ENCODE measurements around the gene NCK2. TPM values are rescaled to one million over a fixed set of nuclear protein-coding genes. Genes with fewer than 3 reads are reported as not detected.

The NCK2 gene
- total and polyA plus RNA-seq, 2 of the 13 experiments (the other 11 are each of a cell fraction or from before 2014, with no cell fraction given): 14.8 to 23.5 TPM

DNA sequence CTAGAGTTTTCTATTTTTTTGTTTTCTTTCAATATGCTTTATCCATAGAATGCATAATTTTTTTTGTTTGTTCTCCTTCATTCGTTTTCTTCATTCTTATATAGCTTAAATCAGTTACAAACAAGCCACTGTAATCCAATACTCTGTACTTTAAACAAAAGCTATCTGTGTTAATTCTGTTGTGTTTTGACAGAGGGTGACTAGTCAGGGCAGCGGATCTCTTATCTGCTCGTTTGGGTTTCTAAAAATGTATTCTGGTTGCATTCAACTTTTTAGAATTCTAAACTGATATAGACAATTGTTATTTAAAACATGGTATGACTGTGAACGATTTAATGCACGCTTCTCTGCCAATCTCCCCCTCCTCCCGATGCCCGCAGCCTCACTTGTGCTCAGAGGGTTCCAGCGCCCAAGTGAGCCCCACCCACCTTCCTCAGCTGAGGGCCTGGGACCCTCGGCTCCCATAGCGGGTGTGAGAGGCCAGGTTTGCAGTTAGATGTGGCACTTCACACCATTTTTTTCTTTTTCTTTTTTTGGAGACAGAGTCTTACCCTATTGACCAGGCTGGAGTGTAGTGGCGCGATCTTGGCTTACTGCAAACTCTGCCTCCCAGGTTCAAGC is 44.1 kb downstream of the NCK2 start:
- Histone ChIP-seq H3K4me1 (ENCODE audit: insufficient read depth, low read length) (no peaks in the 10 kb centered on the region), H2AFZ (ENCODE audit: low read length) (no peak overlapping the region), H3K27me3 (ENCODE audit: control insufficient read depth in 1 of 2, insufficient read depth in 2 of 2, low read length in 2 of 2) (no peaks in the 10 kb centered on the region), H3K36me3 (replicated peaks in 1 of 2; ENCODE audit: control insufficient read depth in 1 of 2, insufficient read depth in 2 of 2, low read length in 2 of 2) (0 out of 5 replicates have a peak, but pooled peaks cover 0 to 2% of the 10 kb centered on the region in 2 experiments), H3K9ac (ENCODE audit: insufficient read depth, low read depth, low read length) (no peak overlapping the region), H3K79me2 (ENCODE audit: insufficient read depth, low read length) (no peaks in the 10 kb centered on the region), H3K27ac (ENCODE audit: extremely low read length, insufficient read depth, low read length) (no peak overlapping the region), H3K4me3 (replicated peaks in 1 of 3; ENCODE audit: insufficient read depth in 1 of 3, low read depth in 2 of 3, low read length in 3 of 3) (no peak overlapping the region), H4K20me1 (ENCODE audit: insufficient read depth, low read length) (no peaks in the 10 kb centered on the region), H3K4me2 (ENCODE audit: low read depth, low read length) (no peak overlapping the region), H3K9me3 (ENCODE audit: low read length) (no peaks in the 10 kb centered on the region)
- intact Hi-C loops (cut with micrococcal nuclease; ENCODE audit: unreplicated experiment) (no loop called here), in situ Hi-C loops (cut with HindIII; ENCODE audit: extremely low pct_ligation_motif_present, low pct_unique_long_range_greater_than_20kb) (no loop called here)
- FAIRE-seq (no peak), DNase-seq (ENCODE audit: low spot score) (no peak), ATAC-seq (no peak)
- TF ChIP-seq DDIT3 (CRISPR knock-in tag; IDR thresholded peaks at IDR 0.05) (no peak), ZNF773 (CRISPR knock-in tag; IDR thresholded peaks at IDR 0.05; ENCODE audit: borderline replicate concordance) (no peak), ATF1 (CRISPR knock-in tag; IDR thresholded peaks at IDR 0.05) (no peak)
- POLR2A ChIA-PET: no interaction called here
- no TSS peak for BruUV-seq (replicated peaks)
- CTCF ChIA-PET (ENCODE audit: low intra/inter-chr PET ratio, low total read pairs): no interaction called here
- WGBS (ENCODE audit: low lambda C conversion rate): 90% methylated on average over 12 of the region's 12 CpGs

DNA sequence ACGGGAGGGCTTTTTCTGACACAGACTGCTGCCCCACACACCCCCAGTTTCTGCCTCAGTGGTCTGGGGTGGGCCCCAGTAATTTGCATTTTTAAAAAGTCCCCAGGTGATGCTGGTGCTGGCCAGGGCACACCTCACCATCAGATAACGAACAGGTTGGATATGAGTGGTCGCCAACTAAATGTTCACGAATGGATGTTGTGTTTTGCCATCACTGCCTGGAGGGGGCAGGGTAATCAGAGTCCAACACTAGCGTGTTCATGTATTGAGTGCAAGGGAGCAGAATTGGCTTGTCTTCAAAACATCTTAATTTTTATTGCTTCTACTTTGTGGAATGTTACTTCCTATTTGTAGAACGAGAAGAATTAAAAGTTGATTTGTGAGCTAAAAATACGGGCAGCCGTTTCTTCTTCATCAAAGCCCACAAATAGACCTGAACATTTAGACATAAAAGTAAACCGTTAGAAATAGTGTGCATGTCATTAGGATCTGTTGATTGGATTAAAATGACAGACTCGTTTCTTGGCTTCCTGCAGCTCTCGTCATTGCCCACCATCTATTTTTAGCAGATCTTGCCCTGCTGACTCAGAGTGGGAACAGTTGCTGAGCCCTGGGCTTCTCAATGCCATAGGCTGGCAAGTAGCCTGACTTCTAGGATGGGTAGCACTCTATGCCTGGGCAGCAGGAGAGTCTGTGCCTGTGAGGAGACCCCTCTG is 45.2 kb downstream of the NCK2 start:
- Histone ChIP-seq H3K27ac (ENCODE audit: extremely low read length, insufficient read depth, low read length) (no peak overlapping the region), H3K36me3 (replicated peaks in 1 of 2; ENCODE audit: control insufficient read depth in 1 of 2, insufficient read depth in 2 of 2, low read length in 2 of 2) (no peaks in the 10 kb centered on the region), H3K4me1 (ENCODE audit: insufficient read depth, low read length) (0 out of 2 replicates have a peak, but pooled peaks cover 3% of the 10 kb centered on the region), H3K9me3 (ENCODE audit: low read length) (no peaks in the 10 kb centered on the region), H2AFZ (ENCODE audit: low read length) (no peak overlapping the region), H3K4me3 (replicated peaks in 1 of 3; ENCODE audit: insufficient read depth in 1 of 3, low read depth in 2 of 3, low read length in 3 of 3) (no peak overlapping the region), H3K79me2 (ENCODE audit: insufficient read depth, low read length) (no peaks in the 10 kb centered on the region), H4K20me1 (ENCODE audit: insufficient read depth, low read length) (no peaks in the 10 kb centered on the region), H3K27me3 (ENCODE audit: control insufficient read depth in 1 of 2, insufficient read depth in 2 of 2, low read length in 2 of 2) (no peaks in the 10 kb centered on the region), H3K9ac (ENCODE audit: insufficient read depth, low read depth, low read length) (no peak overlapping the region), H3K4me2 (ENCODE audit: low read depth, low read length) (no peak overlapping the region)
- 97% methylated on average over 11 of the region's 11 CpGs for WGBS (ENCODE audit: low lambda C conversion rate)
- no TSS peak for BruUV-seq (replicated peaks)
- ChIA-PET CTCF (ENCODE audit: low intra/inter-chr PET ratio, low total read pairs) (no interaction called here), POLR2A (no interaction called here)
- ATAC-seq: peak; percentile 49; the same call in 2 of the 3 replicates
- FAIRE-seq: no peak
- intact Hi-C loops (cut with micrococcal nuclease; ENCODE audit: unreplicated experiment) (no loop called here), in situ Hi-C loops (cut with HindIII; ENCODE audit: extremely low pct_ligation_motif_present, low pct_unique_long_range_greater_than_20kb) (no loop called here)
- DNase-seq (ENCODE audit: low spot score): no peak
- TF ChIP-seq NFKBIZ (CRISPR knock-in tag; IDR thresholded peaks at IDR 0.05): no peak
- TF ChIP-seq ZNF558 (CRISPR knock-in tag; IDR thresholded peaks at IDR 0.05; ENCODE audit: borderline replicate concordance): no peak
- no peak for TF ChIP-seq ZNF589 (CRISPR knock-in tag; conservative IDR thresholded peaks at IDR 0.05)
- TF ChIP-seq HNF1A (IDR thresholded peaks at IDR 0.05; ENCODE audit: low read depth): no peak
- no peak for TF ChIP-seq HNF1A (CRISPR knock-in tag; IDR thresholded peaks at IDR 0.05; ENCODE audit: borderline replicate concordance)
- no peak for TF ChIP-seq TP53 (CRISPR knock-in tag; conservative IDR thresholded peaks at IDR 0.05)
- no peak for TF ChIP-seq GZF1 (CRISPR knock-in tag; IDR thresholded peaks at IDR 0.05)
- TF ChIP-seq CTCF (CRISPR knock-in tag; IDR thresholded peaks at IDR 0.05): peak; percentile 34

Measured in HepG2 (cell line).